Skeletal muscle satellite cell (primary cell): ENCODE results near the gene NOTUM.
"Not testable (repeated sequence)": the region's sequence is repeated elsewhere in the genome, so short reads cannot be mapped to it uniquely, and the experiment has no call there.

Experiments
- H3K27me3 ChIP-seq: 2 replicates; pipeline ENCODE4 v1.7.0; 2013; ENCODE audit warnings: low read length; ENCODE audit not compliant: control insufficient read depth, insufficient read depth
- H3K36me3 ChIP-seq: 2 replicates; pipeline ENCODE4 v1.7.0; 2013; ENCODE audit warnings: mild to moderate bottlenecking, control low read depth, low read length; ENCODE audit not compliant: insufficient read depth
- H3K4me1 ChIP-seq: 2 replicates; pipeline ENCODE4 v1.7.0; 2013; ENCODE audit warnings: low read length; ENCODE audit not compliant: control insufficient read depth, insufficient read depth
- H3K4me2 ChIP-seq: 2 replicates; pipeline ENCODE4 v1.7.0; 2013; ENCODE audit warnings: mild to moderate bottlenecking, low read length
- H3K4me3 ChIP-seq: 2 replicates; pipeline ENCODE4 v1.7.0; 2013; ENCODE audit warnings: low read length
- H3K9ac ChIP-seq: 2 replicates; pipeline ENCODE4 v1.7.0; 2013; ENCODE audit warnings: mild to moderate bottlenecking, low read depth, low read length, moderate library complexity
- H3K9me3 ChIP-seq: replicated peaks from 2 replicates; pipeline ENCODE4 v1.7.0; 2013; ENCODE audit warnings: mild to moderate bottlenecking, control low read depth, low read length

The NOTUM gene

GRCh38 chr17:81981511-81981910 is 20.5 kb upstream of the NOTUM start:
- not testable (repeated sequence) for H3K27me3 ChIP-seq, H3K4me2 ChIP-seq, H3K4me3 ChIP-seq, H3K9ac ChIP-seq, H3K9me3 ChIP-seq
- H3K4me1 ChIP-seq, result peaks cover 11% of the 10 kb centered on the region
- H3K36me3 ChIP-seq, result peaks cover 22% of the 10 kb centered on the region

- Histone ChIP-seq H3K27me3 (no peaks in the 10 kb centered on the region), H3K4me1 (peaks cover 13% of the 10 kb centered on the region), H3K9ac (no peak overlapping the region)
These were observed 19.8 kb upstream of the NOTUM start for GRCh38 chr17:81980707-81981343.

GRCh38 chr17:81980122-81980521 is 19.1 kb upstream of the NOTUM start:
- H3K36me3 ChIP-seq, result peaks cover 14% of the 10 kb centered on the region
- H3K4me1 ChIP-seq, result peaks cover 13% of the 10 kb centered on the region
- H3K4me2 ChIP-seq, result no peak overlapping the region
- no peaks in the 10 kb centered on the region for H3K27me3 ChIP-seq
- no peak overlapping the region for H3K4me3 ChIP-seq
- no peaks in the 10 kb centered on the region for H3K9me3 ChIP-seq
- no peak overlapping the region for H3K9ac ChIP-seq

More at GRCh38 chr17:81980707-81981343, 19.8 kb upstream of the NOTUM start:
- no peaks in the 10 kb centered on the region for H3K9me3 ChIP-seq
- peaks cover 20% of the 10 kb centered on the region for H3K36me3 ChIP-seq
- no peak overlapping the region for H3K4me2 ChIP-seq
- no peak overlapping the region for H3K4me3 ChIP-seq

GRCh38 chr17:81978524-81979298 is 17.7 kb upstream of the NOTUM start:
- Histone ChIP-seq H3K9me3 (no peaks in the 10 kb centered on the region), H3K4me1 (peaks cover 13% of the 10 kb centered on the region), H3K27me3 (no peaks in the 10 kb centered on the region), H3K36me3 (peaks cover 7% of the 10 kb centered on the region), H3K4me3 (peak overlapping the region; percentile 54), H3K4me2 (peak overlapping the region; percentile 94), H3K9ac (peak overlapping the region; percentile 93)

GRCh38 chr17:81977211-81977808 is 16.3 kb upstream of the NOTUM start, which contains the start of gene ASPSCR1:
Gene ASPSCR1 (plus strand): TSS chr17:81977629. CDS start chr17:81977647, 18 bp downstream.
- Histone ChIP-seq H3K9ac (peak within 1 kb of the TSS; percentile 93), H3K9me3 (peaks cover 8% of the 10 kb centered on the region), H3K4me3 (peak within 1 kb of the TSS; percentile 93), H3K27me3 (no peaks in the 10 kb centered on the region), H3K4me1 (peaks cover 13% of the 10 kb centered on the region), H3K4me2 (peak within 1 kb of the TSS; percentile 94), H3K36me3 (peaks cover 7% of the 10 kb centered on the region)

GRCh38 chr17:81976332-81977210 is 15.6 kb upstream of the NOTUM start:
- peaks cover 13% of the 10 kb centered on the region for H3K4me1 ChIP-seq
- peak overlapping the region; percentile 93 for H3K4me3 ChIP-seq
- H3K9me3 ChIP-seq, result peaks cover 8% of the 10 kb centered on the region
- H3K36me3 ChIP-seq, result peaks cover 7% of the 10 kb centered on the region
- H3K4me2 ChIP-seq, result peak overlapping the region; percentile 94
- no peaks in the 10 kb centered on the region for H3K27me3 ChIP-seq
- peak overlapping the region; percentile 93 for H3K9ac ChIP-seq

GRCh38 chr17:81973432-81973831 is 12.4 kb upstream of the NOTUM start:
- Histone ChIP-seq H3K4me1 (peaks cover 11% of the 10 kb centered on the region), H3K9ac (no peak overlapping the region), H3K4me2 (no peak overlapping the region), H3K4me3 (no peak overlapping the region), H3K9me3 (peaks cover 8% of the 10 kb centered on the region), H3K36me3 (no peaks in the 10 kb centered on the region), H3K27me3 (no peaks in the 10 kb centered on the region)

- no peak overlapping the region for H3K9ac ChIP-seq
- H3K36me3 ChIP-seq, result no peaks in the 10 kb centered on the region
- H3K4me3 ChIP-seq, result no peak overlapping the region
- no peak overlapping the region for H3K4me2 ChIP-seq
- H3K27me3 ChIP-seq, result no peaks in the 10 kb centered on the region
- H3K9me3 ChIP-seq, result peaks cover 8% of the 10 kb centered on the region
- H3K4me1 ChIP-seq, result peaks cover 25% of the 10 kb centered on the region
These were observed 8.1 kb upstream of the NOTUM start for GRCh38 chr17:81968850-81969812.

- Histone ChIP-seq H3K9me3 (peaks cover 5% of the 10 kb centered on the region), H3K9ac (no peak overlapping the region), H3K4me2 (peak overlapping the region; percentile 46), H3K4me1 (peaks cover 25% of the 10 kb centered on the region), H3K27me3 (peaks cover 4% of the 10 kb centered on the region), H3K4me3 (peak overlapping the region; percentile 5), H3K36me3 (no peaks in the 10 kb centered on the region)
These were observed 7.4 kb upstream of the NOTUM start for GRCh38 chr17:81968396-81968745.
